Measurements from ENCODE around the gene INAFM2.

DNA sequence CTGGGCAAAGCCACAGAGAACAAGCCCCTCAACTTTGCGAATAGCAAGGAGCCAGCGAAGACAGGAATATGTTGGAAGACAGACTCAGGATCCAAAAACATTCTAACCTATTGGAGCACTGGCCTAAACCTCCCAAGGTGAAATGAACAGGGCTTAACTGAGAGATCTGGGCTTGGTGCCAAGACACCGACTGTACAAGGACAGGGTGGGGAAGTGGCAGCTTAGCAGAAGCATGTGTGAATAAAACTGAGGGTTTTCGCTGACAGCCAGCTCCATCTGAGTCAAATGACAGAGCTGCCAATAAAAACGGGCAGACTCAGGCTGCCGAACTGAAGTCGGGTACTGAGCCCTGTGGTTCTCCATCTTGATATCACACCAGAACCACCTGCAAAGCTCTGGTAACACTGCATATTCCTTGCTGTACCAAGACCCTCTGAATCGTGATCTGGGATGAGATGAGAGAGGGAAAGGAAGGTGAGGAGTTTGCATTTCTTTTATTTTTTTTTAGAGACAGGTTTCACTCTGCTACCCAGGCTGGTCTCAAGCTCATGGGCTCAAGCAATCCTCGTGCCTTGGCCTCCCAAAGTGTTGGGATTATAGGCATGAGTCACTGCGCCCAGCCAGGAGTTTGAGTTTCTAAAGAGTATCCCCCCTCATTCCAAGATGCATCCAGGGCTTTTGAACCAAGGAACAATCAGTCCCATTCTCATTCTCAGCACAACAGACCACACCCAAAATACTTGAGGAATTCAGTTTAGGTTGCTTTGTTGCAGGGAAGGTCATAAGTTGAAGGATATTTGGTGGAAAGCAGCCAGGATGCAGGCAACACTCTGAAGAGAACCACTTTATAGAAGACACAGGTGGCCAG lies 9.7 kb upstream of the INAFM2 start:
- TF ChIP-seq, protein P1, sequence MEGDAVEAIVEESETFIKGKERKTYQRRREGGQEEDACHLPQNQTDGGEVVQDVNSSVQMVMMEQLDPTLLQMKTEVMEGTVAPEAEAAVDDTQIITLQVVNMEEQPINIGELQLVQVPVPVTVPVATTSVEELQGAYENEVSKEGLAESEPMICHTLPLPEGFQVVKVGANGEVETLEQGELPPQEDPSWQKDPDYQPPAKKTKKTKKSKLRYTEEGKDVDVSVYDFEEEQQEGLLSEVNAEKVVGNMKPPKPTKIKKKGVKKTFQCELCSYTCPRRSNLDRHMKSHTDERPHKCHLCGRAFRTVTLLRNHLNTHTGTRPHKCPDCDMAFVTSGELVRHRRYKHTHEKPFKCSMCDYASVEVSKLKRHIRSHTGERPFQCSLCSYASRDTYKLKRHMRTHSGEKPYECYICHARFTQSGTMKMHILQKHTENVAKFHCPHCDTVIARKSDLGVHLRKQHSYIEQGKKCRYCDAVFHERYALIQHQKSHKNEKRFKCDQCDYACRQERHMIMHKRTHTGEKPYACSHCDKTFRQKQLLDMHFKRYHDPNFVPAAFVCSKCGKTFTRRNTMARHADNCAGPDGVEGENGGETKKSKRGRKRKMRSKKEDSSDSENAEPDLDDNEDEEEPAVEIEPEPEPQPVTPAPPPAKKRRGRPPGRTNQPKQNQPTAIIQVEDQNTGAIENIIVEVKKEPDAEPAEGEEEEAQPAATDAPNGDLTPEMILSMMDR (IDR thresholded peaks at IDR 0.05), result no peak
- no peak for TF ChIP-seq POLR2A (IDR thresholded peaks at IDR 0.05)

Data from ovary (tissue), 3 donors.